ENCODE results near the gene ADAMTS8.

Gene ADAMTS8

GRCh38 chr11:130421697-130422096 lies 6.7 kb downstream of the ADAMTS8 start:
- H3K4me3 ChIP-seq (ENCODE audit: low read depth, low read length): no peak overlapping the region

DNA sequence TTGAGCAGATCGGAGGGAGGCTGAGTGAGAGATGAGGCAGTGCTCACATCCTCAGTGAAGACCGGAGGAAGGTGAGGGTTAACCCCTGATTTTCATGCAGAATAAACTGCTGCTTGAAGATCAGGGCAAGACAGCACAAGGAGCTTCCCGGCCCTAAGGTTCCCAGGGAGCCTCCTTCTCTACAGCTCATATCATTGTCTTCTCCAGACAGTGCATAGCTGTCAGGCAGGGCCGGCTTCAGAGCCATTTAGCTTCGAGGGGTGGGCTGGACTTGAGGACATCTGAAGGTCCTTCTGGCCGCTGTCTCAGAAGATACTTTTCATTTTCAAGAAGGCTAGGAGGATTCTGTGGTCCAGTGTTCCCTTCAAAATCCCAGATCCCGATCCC lies 7.2 kb downstream of the ADAMTS8 start:
- no peak overlapping the region for H3K4me3 ChIP-seq (ENCODE audit: low read depth, low read length)

- no peak overlapping the region for H3K4me3 ChIP-seq (ENCODE audit: low read depth, low read length)
Measured at GRCh38 chr11:130420478-130421198, 7.8 kb downstream of the ADAMTS8 start.

GRCh38 chr11:130418756-130419155 lies 9.7 kb downstream of the ADAMTS8 start:
- H3K4me3 ChIP-seq (ENCODE audit: low read depth, low read length): no peak overlapping the region

DNA sequence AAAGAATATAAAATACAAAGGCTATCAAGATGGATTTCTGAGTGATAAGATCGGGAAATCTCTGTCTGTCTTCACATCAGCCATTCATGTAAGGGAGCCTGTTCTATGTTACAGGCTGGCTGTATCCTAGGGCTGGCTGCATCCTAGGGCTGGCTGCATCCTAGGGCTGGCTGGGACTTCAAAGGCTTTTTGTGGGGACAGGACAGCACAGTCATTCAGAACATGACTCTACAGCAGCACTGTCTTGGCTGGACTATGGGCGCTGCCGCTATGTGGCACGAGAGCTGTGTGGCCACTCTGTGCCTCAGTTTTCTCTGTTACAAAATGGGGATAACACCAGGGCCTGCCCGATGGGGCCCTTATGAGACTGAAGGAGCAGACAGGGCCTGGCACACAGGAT lies 10.2 kb downstream of the ADAMTS8 start:
- no peak overlapping the region for H3K4me3 ChIP-seq (ENCODE audit: low read depth, low read length)

GRCh38 chr11:130416906-130417305 lies 11.5 kb downstream of the ADAMTS8 start:
- no peak overlapping the region for H3K4me3 ChIP-seq (ENCODE audit: low read depth, low read length)

GRCh38 chr11:130416530-130416882 lies 11.9 kb downstream of the ADAMTS8 start:
- H3K4me3 ChIP-seq (ENCODE audit: low read depth, low read length): no peak overlapping the region

DNA sequence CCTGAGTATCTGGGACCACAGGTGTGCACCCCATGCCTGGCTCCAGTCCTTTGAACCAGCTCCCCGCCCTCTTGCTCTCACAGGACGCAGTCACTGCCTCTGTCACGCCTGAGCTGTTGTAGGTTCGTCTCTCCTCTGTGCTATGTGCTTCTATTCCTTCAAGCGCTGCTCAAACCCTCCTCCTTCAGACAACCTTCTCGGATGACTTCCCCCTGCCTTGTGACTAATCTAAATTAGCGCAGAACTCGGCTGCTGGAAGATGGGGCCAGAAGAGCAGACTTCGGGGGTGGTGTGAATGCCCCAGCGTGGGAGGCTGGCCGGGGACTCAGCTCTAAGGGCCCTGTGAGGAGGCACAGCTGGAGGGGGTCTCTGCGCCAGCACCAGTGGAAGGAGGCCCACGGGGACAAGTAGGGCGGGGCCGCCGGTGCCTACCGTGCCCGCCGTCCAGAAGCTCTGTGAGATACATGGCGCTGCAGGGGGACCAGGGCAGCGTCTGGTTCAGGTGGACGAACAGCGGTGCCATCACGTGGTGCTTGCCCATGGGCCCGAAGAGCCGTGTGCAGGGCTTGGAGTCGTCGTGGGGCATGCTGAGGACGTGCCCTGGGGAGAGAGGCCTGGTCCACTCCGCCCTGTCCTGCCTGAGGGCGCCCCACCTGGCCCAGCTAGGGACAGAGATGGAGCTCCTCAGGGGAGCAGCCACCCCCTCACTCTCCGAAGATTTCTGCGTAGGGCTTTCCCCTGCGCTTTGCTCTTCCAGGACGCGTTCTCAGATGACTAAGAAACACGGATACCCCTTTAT lies 12.5 kb downstream of the ADAMTS8 start:
- no peak overlapping the region for H3K4me3 ChIP-seq (ENCODE audit: low read depth, low read length)

GRCh38 chr11:130414107-130415080 lies 14.0 kb downstream of the ADAMTS8 start:
- H3K4me3 ChIP-seq (ENCODE audit: low read depth, low read length): no peak overlapping the region

- H3K4me3 ChIP-seq (ENCODE audit: low read depth, low read length): no peak overlapping the region
Measured at GRCh38 chr11:130413405-130414106, 14.9 kb downstream of the ADAMTS8 start.

DNA sequence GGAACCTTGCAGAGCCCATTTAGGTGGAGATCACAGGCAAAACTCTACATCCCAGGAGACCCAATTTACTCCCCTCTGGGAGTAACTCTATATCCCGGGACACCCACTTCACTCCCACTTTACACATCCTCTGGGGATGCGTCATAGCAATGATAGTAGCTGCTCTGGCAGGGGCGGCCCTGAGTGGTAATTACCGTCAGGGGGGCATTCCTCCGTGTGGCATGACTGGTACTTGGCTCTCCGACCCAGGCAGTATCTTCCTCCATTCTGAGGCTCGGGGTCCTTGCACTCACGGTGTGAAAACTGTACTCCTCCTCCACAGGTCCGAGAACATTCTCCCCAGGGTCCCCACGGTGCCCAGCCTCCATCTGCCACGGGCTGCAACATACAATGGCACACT lies 17.2 kb downstream of the ADAMTS8 start:
- H3K4me3 ChIP-seq (ENCODE audit: low read depth, low read length): no peak overlapping the region

GRCh38 chr11:130409594-130410388 lies 18.6 kb downstream of the ADAMTS8 start:
- no peak overlapping the region for H3K4me3 ChIP-seq (ENCODE audit: low read depth, low read length)

GRCh38 chr11:130408901-130409300 lies 19.5 kb downstream of the ADAMTS8 start:
- no peak overlapping the region for H3K4me3 ChIP-seq (ENCODE audit: low read depth, low read length)

DNA sequence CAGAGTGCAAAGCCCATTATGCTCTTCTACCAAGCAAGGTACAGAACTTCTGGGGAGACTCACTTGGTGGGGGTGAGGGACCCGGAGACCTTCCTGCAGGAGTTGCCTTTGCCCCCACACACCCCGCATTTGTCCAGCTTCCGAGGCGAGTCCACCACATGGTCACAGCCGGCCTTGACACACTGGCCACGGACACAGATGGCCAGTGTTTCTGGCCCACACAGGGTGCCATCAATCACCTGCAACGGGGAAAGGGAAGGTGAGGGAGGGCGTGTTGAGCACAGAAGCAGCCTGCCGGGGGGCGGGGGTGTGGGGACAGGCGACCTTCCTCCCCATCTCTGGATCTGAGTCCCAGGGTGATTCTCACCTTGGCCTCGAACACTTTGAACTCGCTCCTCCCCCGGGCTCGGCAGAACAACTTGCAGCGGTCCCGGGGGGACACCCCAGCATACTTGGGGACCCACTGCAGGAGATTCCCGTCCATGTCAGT lies 20.0 kb downstream of the ADAMTS8 start:
- H3K4me3 ChIP-seq (ENCODE audit: low read depth, low read length): no peak overlapping the region

DNA sequence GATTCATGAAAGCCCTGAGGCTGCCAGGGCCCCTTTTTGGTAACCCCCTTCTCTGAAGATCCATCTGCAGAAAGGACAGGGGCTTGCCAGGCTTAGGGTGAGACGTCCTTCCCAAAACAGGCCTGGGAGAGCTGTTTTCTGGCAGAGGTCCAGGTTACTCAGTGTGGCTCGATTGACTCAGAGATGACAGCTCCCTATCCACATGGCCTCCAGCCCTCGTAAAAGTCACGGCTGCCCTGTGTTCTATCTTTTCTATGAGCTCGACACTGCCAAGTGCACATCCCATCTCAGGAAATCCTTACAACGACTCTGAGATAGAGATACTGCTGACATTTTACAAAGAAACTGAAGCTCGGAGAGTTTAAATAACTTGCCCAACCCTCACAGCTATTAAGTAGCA lies 20.4 kb downstream of the ADAMTS8 start:
- no peak overlapping the region for H3K4me3 ChIP-seq (ENCODE audit: low read depth, low read length)

GRCh38 chr11:130405428-130405827 lies 23.0 kb downstream of the ADAMTS8 start:
- no peak overlapping the region for H3K4me3 ChIP-seq (ENCODE audit: low read depth, low read length)

DNA sequence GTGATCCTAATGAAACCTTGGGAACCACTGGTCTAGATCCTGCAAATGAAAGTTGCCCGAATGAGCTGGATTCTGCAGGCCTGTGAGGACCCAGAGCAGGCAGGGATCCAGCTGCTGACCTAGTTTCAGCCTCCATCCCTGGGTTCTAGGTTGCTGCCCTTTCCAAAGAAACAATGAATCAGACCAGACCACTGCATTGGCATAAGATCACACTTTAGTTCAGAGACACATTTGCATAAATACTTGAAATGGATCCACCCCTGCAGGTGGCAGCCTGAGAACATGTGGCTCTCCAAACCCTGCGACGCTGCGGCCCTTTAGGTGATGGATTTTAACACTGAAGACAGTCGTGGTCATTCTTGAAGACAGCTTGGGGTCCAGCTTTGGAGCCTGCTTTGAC lies 23.7 kb downstream of the ADAMTS8 start:
- no peak overlapping the region for H3K4me3 ChIP-seq (ENCODE audit: low read depth, low read length)

DNA sequence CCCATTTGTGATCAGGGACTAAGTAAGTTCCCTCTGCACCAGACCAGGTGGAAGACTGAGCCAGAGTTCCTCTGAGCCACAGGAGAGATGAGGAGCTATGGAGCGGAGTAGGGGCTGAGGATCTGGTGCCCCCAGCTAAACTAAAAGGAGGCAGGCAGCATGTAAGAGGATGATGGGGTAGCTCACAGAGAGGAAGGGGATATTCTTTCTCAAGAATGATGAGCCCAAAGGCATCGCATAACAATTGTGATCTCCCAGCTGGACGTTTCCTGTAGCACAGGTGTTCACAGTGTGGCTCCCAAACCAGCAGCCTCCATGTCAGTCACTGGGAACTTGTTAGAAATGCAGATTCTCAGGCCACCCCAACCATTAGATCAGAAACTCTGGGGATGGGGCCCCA lies 24.4 kb downstream of the ADAMTS8 start:
- no peak overlapping the region for H3K4me3 ChIP-seq (ENCODE audit: low read depth, low read length)

GRCh38 chr11:130403271-130403804 lies 25.1 kb downstream of the ADAMTS8 start:
- H3K4me3 ChIP-seq (ENCODE audit: low read depth, low read length): no peak overlapping the region

DNA sequence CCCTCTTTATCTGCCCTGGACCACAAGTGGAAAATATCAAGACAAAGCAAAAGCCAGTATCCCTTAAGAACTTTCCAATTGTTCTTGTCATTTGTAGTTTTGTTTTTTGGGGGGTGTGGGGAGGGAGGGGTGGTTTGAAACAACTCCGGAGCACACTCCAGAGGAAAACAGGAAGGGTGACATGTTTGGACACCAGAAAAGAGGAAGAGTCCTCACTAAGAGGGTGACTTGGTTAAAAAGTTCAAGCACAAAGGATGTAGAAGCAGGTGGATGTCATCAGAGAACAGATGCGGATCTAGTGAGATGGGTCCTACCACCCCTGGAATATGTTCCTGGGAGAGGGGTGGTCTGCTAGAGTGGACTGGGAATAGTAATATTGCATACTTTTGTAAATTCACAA lies 25.8 kb downstream of the ADAMTS8 start:
- H3K4me3 ChIP-seq (ENCODE audit: low read depth, low read length): no peak overlapping the region

All from iPS-11a (cell line).